Measurements from ENCODE around the gene PPM1G. TPM values are rescaled to one million over a fixed set of nuclear protein-coding genes. Genes with fewer than 3 reads are reported as not detected.

PPM1G gene
- polyA plus RNA-seq (2012; rRNA removed) = 99.7 and 113 TPM in 2 replicates
- 118 and 123 TPM in 2 replicates for polyA plus RNA-seq (2012; cell fraction: cytosol; rRNA removed)
- polyA plus RNA-seq (2012; cell fraction: nucleus; rRNA removed) = 90.9 and 97.1 TPM in 2 replicates

GRCh38 chr2:27409321-27410073, at the start of gene PPM1G:
TSS of gene PPM1G (minus strand) at chr2:27409591. CDS start at chr2:27409422, 169 bp downstream.
- ChIA-PET POLR2A (interaction anchor here (0.6 to 2.5 kb wide), 22 partner anchors 9 to 274 kb away, joined by 3 to 66 read pairs (median 4); partner anchors contain the start of genes CCDC121, FNDC4, GPN1 and GTF3C2), CTCF (interaction anchor here (0.6 to 5.3 kb wide), 26 partner anchors 9 to 1593 kb away, joined by 3 to 94 read pairs (median 4); partner anchors contain the start of genes NRBP1, SLC4A1AP, SNX17 and SUPT7L)
- Histone ChIP-seq H3F3A (replicated peaks; ENCODE audit: insufficient read depth) (peaks cover 15% of the 10 kb centered on the region), H3K4me3 (ENCODE audit: low read depth in 2 of 2, low read length in 1 of 2) (peak within 1 kb of the TSS; percentile 78 to 98), H4K20me1 (ENCODE audit: insufficient read depth) (peaks cover 38% of the 10 kb centered on the region), H3K79me2 (ENCODE audit: insufficient read depth) (peaks cover 49% of the 10 kb centered on the region), H3K36me3 (replicated peaks in 1 of 2; ENCODE audit: control insufficient read depth in 1 of 2, insufficient read depth in 2 of 2, low read length in 1 of 2) (peaks cover 0 to 4% of the 10 kb centered on the region in 2 experiments), H3K27me3 (ENCODE audit: insufficient read depth) (no peaks in the 10 kb centered on the region), H3K4me1 (ENCODE audit: control insufficient read depth in 1 of 2, insufficient read depth in 2 of 2, low read depth in 1 of 2, low read length in 1 of 2) (peaks cover 0 to 6% of the 10 kb centered on the region in 2 experiments; a peak in 2 of 4 replicates), H2AFZ (ENCODE audit: low read depth) (peak within 1 kb of the TSS; percentile 95), H3K4me2 (peak within 1 kb of the TSS; percentile 80), H3K9ac (peak within 1 kb of the TSS; percentile 94), H3K9me3 (no peaks in the 10 kb centered on the region), H3K9me2 (no peaks in the 10 kb centered on the region), H3K27ac (ENCODE audit: low read depth in 2 of 2, low read length in 1 of 2) (peak within 1 kb of the TSS; percentile 82 to 90)
- 2% methylated on average over 16 of the region's 82 CpGs for WGBS (ENCODE audit: low lambda C conversion rate)
- no peak for TF ChIP-seq PBX3 (IDR thresholded peaks at IDR 0.05)
- TF ChIP-seq, protein P1, sequence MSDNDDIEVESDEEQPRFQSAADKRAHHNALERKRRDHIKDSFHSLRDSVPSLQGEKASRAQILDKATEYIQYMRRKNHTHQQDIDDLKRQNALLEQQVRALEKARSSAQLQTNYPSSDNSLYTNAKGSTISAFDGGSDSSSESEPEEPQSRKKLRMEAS (IDR thresholded peaks at IDR 0.05; ENCODE audit: low read depth) = peak; percentile 95
- TF ChIP-seq SIN3A (IDR thresholded peaks at IDR 0.05; ENCODE audit: borderline replicate concordance, low read depth, low read length) = peak; percentile 89
- TF ChIP-seq ELF1 (IDR thresholded peaks at IDR 0.05) = peak; percentile 77; the same call in 1 of the 2 replicates
- TF ChIP-seq FOXM1 (IDR thresholded peaks at IDR 0.05; ENCODE audit: low read depth) = no peak
- peak; percentile 99 for TF ChIP-seq CHD2 (IDR thresholded peaks at IDR 0.05; ENCODE audit: low read length, partially characterized antibody)
- peak; percentile 64 for TF ChIP-seq NRF1 (IDR thresholded peaks at IDR 0.05; ENCODE audit: low read depth, low read length)
- peak; percentile 90 for TF ChIP-seq GABPA (IDR thresholded peaks at IDR 0.05; ENCODE audit: low read depth)
- peak; percentile 39; the same call in 1 of the 2 replicates for TF ChIP-seq TCF12 (IDR thresholded peaks at IDR 0.05)
- TF ChIP-seq ZBTB33 (IDR thresholded peaks at IDR 0.05; ENCODE audit: borderline replicate concordance, low read depth) = peak; percentile 97
- no peak for TF ChIP-seq GATA2 (CRISPR knock-in tag; IDR thresholded peaks at IDR 0.05)
- no peak for TF ChIP-seq RXRA (IDR thresholded peaks at IDR 0.05; ENCODE audit: borderline replicate concordance, low read depth)
- TF ChIP-seq TAF1 (IDR thresholded peaks at IDR 0.05; ENCODE audit: borderline replicate concordance, low read depth, low read length) = peak; percentile 98
- TF ChIP-seq RFX5 (IDR thresholded peaks at IDR 0.05; ENCODE audit: low read length) = peak; percentile 57; the same call in 1 of the 2 replicates
- no peak for TF ChIP-seq MEF2A (IDR thresholded peaks at IDR 0.05; ENCODE audit: borderline replicate concordance, low read depth)
- peak; percentile 84 for TF ChIP-seq MXI1 (IDR thresholded peaks at IDR 0.05; ENCODE audit: low read depth, low read length)
- TF ChIP-seq POLR2AphosphoS5 (IDR thresholded peaks at IDR 0.05; ENCODE audit: low read depth, low read length) = peak; percentile 99
- peak; percentile 99 for DNase-seq
